AG09309 (cell line): ENCODE data around the gene XKR7.

ENCODE experiments used
- DNase-seq: peaks from one replicate; pipeline ENCODE4 v3.0.0-alpha.2; 2010; ENCODE audit warnings: low read depth
- H3K4me3 ChIP-seq: 2 replicates; pipeline ENCODE4 v1.5.1; 2011; ENCODE audit warnings: mild to moderate bottlenecking, low read depth, low read length, moderate library complexity; ENCODE audit not compliant: control insufficient read depth
- CTCF ChIP-seq: IDR thresholded peaks from 2 replicates; pipeline ENCODE4 v1.5.1; 2011; ENCODE audit warnings: mild to moderate bottlenecking, low read depth, low read length, inconsistent platforms; ENCODE audit not compliant: insufficient read depth, control insufficient read depth; ENCODE audit errors: missing control alignments

Gene XKR7

GRCh38 chr20:31930779-31931178, 37.2 kb upstream of the XKR7 start:
- H3K4me3 ChIP-seq: no peak overlapping the region
- no peak for TF ChIP-seq CTCF
- DNase-seq: no peak

- H3K4me3 ChIP-seq: no peak overlapping the region
- no peak for TF ChIP-seq CTCF
- no peak for DNase-seq
Measured at GRCh38 chr20:31933698-31934097, 34.3 kb upstream of the XKR7 start.

DNA sequence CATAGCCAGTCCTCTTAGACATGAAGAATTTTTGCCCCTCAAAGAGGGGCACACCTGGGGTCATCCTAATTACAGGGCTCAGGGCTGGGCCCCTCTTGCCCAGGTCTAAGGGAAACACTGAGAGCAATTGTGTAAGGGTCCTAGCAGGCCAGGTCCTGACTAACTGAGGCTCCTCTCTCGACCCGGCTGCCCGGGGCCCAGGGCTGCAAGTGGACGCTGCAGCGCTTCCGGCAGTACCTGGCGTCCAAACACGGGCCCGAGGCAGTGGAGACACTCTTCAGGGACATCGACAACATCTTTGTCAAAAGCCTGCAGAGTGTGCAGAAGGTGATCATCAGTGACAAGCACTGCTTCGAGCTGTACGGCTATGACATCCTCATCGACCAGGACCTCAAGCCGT, 33.5 kb upstream of the XKR7 start:
- DNase-seq: no peak
- H3K4me3 ChIP-seq: no peak overlapping the region
- no peak for TF ChIP-seq CTCF

DNA sequence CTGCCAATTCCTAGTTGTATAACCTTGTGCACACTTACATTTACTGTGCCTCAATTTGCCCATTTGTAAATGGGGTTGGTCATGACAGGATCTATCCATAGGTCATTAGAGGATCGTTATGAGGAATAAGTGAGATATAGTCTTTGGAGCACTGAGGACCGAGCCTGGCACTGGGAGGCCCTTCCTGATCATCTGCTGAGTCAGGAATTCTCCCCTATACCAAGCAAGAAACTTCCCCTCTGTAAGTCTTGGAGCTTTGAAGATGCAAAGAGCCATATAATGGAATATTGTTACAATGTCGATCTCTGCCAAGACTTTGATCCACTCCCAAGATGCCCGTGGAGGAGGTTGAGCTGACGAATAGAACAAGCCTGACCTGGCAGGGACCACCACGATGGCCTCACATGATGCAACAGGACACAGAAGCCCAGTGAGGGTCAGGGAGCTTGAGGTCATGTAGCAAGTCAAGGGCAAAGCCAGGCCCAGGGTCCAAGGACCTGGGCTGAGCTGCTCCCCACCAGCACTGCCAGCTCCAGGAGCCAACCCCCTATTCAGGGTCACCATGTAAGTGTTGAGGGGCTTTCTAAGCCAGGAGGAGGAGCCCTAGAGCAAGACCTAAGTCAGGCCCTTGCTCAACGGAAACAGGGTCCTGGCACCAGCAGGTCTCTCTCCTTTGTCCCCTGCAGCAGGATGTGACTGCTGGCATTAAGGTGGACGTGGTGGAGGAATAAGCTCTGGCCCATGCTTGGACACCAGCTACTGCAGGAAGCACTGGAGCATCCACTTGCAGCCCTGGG, 32.8 kb upstream of the XKR7 start:
- TF ChIP-seq CTCF: no peak
- DNase-seq: no peak
- H3K4me3 ChIP-seq: no peak overlapping the region

DNA sequence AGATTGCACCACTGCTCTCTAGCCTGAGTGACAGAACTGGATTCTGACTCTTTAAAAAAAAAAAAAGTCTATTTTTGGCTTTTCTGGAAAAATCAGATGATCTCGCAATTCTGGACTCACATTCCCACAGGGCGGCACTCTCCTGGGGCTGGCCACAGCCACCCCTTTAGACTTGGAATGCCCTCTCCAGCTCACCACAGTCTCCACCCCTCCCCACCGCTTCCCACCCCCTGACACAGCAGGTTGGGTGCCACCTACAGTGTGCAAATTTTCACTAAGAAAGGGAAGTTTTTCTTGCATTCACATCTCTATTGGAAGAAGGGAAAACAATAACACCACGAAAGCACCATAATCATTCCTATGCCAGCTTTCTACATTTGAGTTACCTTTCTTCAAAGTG, 31.5 kb upstream of the XKR7 start:
- no peak overlapping the region for H3K4me3 ChIP-seq
- no peak for DNase-seq

GRCh38 chr20:31937820-31938219, 30.1 kb upstream of the XKR7 start:
- no peak for DNase-seq
- no peak for TF ChIP-seq CTCF
- H3K4me3 ChIP-seq: no peak overlapping the region

More for the DNA sequence above, 31.5 kb upstream of the XKR7 start:
- TF ChIP-seq CTCF: no peak
